Hematopoietic multipotent progenitor cell treated with erythropoietin and hydrocortisone succinate and interleukin-3 and kit ligand, for 4 days (in vitro differentiated cells): ENCODE results near the gene RAG2.

Source experiments
- DNase-seq: peaks from one replicate; pipeline ENCODE4 v3.0.0-alpha.2; 2015

Gene RAG2

GRCh38 chr11:36598051-36598450 lies at the start of gene RAG2:
Gene RAG2, minus strand, starts transcription at chr11:36598236. Its CDS starts 4,068 bp downstream, at chr11:36594168.
- DNase-seq = peak; percentile 25

GRCh38 chr11:36638556-36638955 lies 40.5 kb upstream of the RAG2 start:
- no peak for DNase-seq

GRCh38 chr11:36635066-36635862 lies 37.2 kb upstream of the RAG2 start:
- no peak for DNase-seq

DNA sequence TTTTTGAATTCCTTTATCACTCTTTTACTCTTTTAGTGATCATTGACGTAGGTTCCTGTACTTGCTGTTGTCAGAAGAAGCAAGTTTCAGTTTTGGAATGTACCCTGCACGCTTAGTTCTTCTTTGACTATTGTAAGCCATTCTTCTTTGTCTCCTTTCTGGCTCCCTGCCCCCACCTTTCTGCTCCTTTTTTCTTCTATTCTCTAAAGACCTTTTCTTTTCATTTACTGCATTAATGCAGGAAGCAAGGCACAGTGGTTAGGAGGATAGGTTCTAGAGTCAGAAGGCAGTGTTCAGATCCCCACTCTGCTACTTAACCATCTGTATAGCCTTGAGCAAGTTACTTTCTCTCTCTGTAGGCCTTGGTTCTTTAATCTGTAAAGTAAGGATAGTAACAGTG lies 33.7 kb upstream of the RAG2 start:
- DNase-seq = no peak

DNA sequence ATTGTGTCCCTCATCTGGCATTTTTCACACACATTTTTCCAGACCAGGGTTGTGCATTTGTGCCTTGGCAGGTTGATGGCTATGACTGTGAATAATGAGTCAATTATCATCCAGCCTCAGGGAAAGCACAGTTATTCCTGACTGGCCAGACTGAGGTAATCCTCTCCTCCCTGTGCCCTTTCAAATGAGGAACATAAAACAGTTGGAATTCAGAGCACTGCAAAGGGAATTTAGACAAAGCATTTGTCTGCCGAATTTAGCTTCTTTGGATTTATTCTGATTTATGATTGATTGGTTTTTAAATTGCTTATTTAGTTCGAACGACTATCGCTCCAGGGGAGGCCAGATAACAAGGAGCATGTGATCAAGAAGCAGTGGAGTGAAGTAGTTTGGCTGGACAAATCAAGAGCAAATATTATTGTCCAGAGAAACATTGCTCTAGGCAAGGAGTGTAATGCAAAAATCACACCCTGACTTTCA lies 30.8 kb upstream of the RAG2 start:
- no peak for DNase-seq

DNA sequence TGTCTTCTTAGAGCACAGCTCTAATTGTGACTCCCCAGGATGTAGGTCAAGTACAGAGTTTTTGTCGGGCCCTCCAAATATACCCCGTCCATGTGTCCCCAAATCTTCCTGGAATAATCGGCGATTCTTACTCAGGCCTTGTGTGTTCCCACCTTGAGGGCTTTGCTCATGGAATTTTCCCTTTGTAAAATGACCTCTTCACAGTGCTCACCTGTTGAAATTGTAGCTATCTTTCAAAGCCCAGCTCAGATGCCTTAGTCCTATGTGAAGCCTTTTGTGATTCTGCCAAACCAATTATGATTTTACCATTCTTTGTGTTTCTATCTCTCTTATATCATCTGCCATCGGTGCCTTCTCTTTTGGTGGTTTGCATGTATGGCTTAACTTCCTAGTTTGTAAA lies 30.1 kb upstream of the RAG2 start:
- DNase-seq = peak; percentile 25

DNA sequence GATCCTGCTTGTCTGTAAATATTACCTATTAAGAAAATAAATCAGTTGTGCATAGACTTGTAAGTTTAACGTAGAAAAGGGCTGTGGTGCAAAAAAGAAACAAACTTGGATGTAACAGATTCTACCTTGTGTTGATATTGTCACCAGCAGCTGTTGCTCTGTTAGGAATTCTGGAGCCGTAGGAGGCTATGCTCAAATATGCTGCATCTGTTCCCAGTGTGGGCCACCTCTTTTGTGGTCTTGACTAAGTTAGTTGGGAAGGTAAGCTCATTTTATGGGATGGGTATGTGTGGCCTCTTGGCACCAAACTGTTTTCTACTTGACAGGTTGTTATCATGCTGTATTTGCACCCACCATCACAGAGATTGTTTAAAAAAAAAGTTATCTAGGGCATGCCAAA lies 29.4 kb upstream of the RAG2 start:
- no peak for DNase-seq

DNA sequence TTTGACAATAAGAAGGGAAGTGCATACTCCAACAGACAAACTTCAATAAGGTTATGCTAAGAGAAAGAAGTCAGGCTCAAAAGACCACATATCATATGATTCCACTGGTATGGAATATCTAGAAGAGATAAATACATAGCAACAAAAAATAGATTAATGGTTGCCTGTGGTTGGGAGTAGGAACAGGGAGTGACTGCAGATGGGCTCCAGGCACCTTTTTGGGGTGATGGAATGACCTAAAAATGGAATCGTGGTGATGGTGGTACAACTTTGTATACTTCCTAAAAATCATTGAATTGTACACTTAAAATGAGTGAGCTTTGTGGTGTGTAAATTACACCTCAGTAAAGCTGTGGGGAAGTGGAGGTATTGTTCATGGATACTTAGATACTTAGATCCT lies 29.0 kb upstream of the RAG2 start:
- no peak for DNase-seq

DNA sequence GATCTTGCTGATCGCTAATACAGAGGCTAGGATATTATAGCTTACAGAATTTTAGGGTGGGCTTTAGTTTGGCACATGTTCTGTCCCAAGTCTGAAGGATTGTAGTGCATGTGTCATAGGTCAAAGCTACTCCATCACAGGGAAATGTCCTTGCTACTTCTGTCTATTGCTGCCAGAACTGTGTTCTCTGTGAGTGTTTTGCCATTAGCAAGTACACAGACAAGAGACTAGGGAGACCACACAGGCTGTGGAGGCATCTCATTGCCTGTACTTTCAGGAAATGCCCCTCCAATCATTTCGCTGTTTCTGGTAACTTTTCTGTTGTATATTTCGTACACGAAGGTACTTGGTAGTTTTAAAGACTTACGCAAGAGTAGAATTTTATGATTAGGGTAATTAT lies 25.5 kb upstream of the RAG2 start:
- DNase-seq = no peak

DNA sequence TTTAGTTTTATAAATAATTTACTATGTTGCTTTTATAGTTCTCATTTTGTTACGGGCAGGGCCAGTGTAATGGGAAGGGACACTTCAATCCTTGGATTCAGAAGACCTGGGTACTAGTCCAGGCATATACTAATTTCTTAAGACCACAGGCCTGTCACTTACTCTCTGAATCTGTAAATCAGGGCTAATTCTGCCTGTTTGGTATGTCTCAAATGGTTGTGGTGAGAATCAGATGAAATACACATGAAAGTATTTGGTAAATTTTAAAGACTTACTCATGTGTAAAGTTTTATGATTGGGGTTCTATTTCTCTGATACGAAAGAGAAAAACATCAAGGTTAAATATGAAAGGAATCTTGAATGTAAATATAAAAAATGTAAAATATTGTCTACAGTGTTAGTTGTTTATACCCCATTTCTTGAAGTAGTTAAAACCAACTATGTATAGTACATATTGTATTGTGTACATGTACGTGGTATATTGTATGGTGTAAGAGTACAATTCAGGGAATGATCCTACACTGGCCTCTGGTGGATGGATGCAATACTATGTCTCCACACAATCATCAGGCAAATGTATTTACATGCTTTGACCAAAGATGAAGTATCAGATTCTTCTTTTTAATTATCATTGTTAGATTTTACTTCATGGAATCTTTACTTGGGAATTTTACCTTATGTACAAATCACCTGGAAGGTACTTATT lies 24.5 kb upstream of the RAG2 start:
- peak; percentile 82 for DNase-seq

GRCh38 chr11:36620246-36620645 lies 22.2 kb upstream of the RAG2 start:
- DNase-seq = no peak

- peak; percentile 72 for DNase-seq
Measured at GRCh38 chr11:36619502-36619901, 21.5 kb upstream of the RAG2 start.

GRCh38 chr11:36618363-36619047 lies 20.5 kb upstream of the RAG2 start:
- DNase-seq = no peak

- peak; percentile 81 for DNase-seq
Measured at GRCh38 chr11:36617543-36618362, 19.7 kb upstream of the RAG2 start.

DNA sequence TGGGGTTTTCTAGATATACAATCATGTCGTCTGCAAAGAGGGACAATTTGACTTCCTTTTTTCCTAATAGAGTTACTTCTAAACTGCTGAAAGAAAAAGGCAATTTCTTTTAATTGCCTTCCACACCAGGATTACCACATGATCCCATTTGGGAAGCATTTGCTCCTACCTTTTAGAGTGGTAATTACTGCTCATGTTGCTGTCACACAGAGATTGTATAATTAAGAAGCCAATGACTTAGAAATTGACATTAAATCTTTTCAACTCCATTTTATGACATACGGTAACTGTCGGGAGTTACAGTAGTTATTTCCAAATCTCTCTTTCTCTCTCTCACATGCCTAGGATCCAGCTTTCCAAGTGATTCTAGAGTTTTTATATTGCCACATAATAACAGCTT lies 17.8 kb upstream of the RAG2 start:
- no peak for DNase-seq

- DNase-seq = no peak
Measured at GRCh38 chr11:36609383-36609782, 11.3 kb upstream of the RAG2 start.

- no peak for DNase-seq
Measured at GRCh38 chr11:36608491-36609199, 10.6 kb upstream of the RAG2 start.

GRCh38 chr11:36605221-36606216 lies 7.5 kb upstream of the RAG2 start:
- DNase-seq = peak; percentile 28

DNA sequence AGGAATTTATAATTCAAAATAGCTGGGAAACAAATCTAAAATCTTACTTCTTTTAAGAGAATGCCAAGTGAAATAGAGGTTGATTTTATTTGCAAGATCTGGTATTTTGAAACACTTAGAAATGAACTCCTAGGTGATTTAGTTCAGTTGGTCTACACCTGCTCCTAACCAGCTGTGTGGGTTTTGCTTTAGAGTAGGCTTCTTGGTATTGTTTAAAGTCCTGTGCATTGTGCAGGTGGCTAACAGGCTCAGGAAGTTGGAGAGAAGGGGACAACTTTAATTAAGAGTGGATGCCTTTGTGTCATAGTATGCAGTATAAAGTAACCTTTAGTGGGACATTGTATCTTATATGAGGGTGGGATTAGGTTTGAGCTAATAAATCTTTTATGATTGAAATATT lies 4.1 kb upstream of the RAG2 start:
- no peak for DNase-seq

DNA sequence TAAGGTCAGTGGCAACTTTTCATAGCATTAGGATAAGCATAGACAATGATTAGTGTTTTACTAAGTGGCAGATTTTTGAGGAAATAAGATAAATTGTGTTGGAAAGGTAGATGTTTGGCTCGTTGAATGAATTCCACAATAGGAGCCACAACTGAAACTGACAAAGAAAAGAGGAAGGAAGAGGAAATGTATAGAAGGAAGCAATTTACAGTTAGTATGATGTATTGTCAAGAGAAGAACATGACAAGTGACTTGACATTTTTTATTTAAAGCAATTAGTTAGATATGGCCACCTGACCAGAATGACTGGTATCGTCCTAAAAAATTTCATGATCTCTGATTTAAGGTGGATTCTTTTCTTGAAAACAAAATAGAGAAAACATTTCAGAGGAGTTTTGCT lies 3.1 kb upstream of the RAG2 start:
- DNase-seq = peak; percentile 64

- no peak for DNase-seq
Measured at GRCh38 chr11:36600180-36600579, 2.1 kb upstream of the RAG2 start.
